HL-60 (cell line): ENCODE measurements around the gene CENPM.

Source experiments
- CTCF ChIP-seq: IDR thresholded peaks from one replicate; pipeline ENCODE4 v1.5.1; 2011; ENCODE audit warnings: low read length, control low read depth, inconsistent platforms; ENCODE audit not compliant: insufficient read depth
- GABPA ChIP-seq: IDR thresholded peaks from 2 replicates; pipeline ENCODE4 v1.6.1; 2012; ENCODE audit warnings: low read depth
- POLR2AphosphoS5 ChIP-seq: IDR thresholded peaks from 2 replicates; pipeline ENCODE4 v1.6.1; 2012; ENCODE audit warnings: low read depth
- REST ChIP-seq: IDR thresholded peaks from 2 replicates; pipeline ENCODE4 v1.6.1; 2012; ENCODE audit warnings: low read depth; ENCODE audit not compliant: insufficient replicate concordance
- SPI1 ChIP-seq: IDR thresholded peaks from 2 replicates; pipeline ENCODE4 v1.6.1; 2012; ENCODE audit warnings: low read depth, mild to moderate bottlenecking, borderline replicate concordance

GRCh38 chr22:41922940-41923594 lies 23.9 kb downstream of the CENPM start:
- TF ChIP-seq REST = no peak
- no peak for TF ChIP-seq CTCF
- TF ChIP-seq GABPA = no peak
- no peak for TF ChIP-seq SPI1
- TF ChIP-seq POLR2AphosphoS5 = no peak
